Hindlimb muscle (tissue), 1 donor: ENCODE data around the gene ACOT4. TPM values are rescaled to one million over a fixed set of nuclear protein-coding genes. Genes with fewer than 3 reads are reported as not detected.
A peak's percentile ranks its signal among the peaks of the same experiment; 100 is the strongest.
"Not testable (repeated sequence)": the region's sequence is repeated elsewhere in the genome, so short reads cannot be mapped to it uniquely, and the experiment has no call there.

Experiments
- DNase-seq: peaks from one replicate; pipeline ENCODE4 v3.0.0-alpha.2; 2013
- polyA plus RNA-seq: library from polyadenylated mRNA; unstranded; fragments of 120-200 nt; gene quantifications from one replicate; pipeline ENCODE4 v1.2.1, GENCODE V29; 2013; ENCODE audit not compliant: insufficient read length

ACOT4 gene, protein sequence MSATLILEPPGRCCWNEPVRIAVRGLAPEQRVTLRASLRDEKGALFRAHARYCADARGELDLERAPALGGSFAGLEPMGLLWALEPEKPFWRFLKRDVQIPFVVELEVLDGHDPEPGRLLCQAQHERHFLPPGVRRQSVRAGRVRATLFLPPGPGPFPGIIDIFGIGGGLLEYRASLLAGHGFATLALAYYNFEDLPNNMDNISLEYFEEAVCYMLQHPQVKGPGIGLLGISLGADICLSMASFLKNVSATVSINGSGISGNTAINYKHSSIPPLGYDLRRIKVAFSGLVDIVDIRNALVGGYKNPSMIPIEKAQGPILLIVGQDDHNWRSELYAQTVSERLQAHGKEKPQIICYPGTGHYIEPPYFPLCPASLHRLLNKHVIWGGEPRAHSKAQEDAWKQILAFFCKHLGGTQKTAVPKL
- polyA plus RNA-seq = 0.44 TPM

DNA sequence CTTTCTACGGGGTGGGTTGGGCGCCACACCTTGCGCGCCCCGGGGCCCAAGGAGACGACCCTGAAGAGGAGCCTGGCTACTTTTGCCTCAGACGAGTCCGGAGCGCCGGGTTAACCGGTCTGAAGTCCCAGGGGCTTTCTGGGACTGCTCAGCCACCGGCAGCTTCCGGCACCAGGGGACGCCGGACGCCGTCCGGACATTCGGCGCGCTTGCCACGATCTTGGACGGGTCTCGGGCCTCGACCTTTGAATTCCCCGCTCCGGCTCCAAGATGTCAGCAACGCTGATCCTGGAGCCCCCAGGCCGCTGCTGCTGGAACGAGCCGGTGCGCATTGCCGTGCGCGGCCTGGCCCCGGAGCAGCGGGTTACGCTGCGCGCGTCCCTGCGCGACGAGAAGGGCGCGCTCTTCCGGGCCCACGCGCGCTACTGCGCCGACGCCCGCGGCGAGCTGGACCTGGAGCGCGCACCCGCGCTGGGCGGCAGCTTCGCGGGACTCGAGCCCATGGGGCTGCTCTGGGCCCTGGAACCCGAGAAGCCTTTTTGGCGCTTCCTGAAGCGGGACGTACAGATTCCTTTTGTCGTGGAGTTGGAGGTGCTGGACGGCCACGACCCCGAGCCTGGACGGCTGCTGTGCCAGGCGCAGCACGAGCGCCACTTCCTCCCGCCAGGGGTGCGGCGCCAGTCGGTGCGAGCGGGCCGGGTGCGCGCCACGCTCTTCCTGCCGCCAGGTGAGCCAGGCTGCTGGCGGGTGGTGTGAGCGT lies at the start of gene ACOT4:
Gene ACOT4 (plus strand): TSS at position 184 of the 760 bp plus-strand sequence. CDS start 87 bp downstream, at position 271.
- peak; percentile 61 for DNase-seq

DNA sequence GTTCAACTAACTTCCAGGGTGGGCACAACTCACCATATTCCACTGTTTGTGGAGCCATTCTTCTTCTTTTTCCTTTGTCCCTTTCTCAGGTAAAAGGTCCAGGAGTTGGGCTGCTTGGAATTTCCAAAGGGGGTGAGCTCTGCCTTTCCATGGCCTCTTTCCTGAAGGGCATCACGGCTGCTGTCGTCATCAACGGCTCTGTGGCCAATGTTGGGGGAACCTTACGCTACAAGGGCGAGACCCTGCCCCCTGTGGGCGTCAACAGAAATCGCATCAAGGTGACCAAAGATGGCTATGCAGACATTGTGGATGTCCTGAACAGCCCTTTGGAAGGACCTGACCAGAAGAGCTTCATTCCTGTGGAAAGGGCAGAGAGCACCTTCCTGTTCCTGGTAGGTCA lies 48.7 kb upstream of the ACOT4 start:
- DNase-seq = not testable (repeated sequence)

DNA sequence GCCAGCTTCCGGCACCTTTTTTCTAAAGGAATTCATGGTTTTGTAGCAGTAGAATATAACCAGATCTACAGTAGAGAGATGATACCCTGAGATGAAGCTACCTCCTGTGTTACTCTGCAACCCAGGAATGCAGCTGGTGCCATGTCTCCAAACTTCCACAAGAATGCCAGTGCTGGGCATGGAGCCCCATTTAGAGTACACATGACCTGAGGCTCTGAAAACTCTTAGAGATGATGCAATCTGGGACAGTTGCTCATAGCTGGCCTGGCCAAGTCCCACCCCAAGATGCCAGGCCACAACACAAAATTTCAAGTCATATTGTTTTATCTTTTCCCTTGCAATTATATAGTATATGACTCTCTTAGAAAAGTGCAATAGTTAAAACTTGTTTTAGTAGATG lies 46.3 kb upstream of the ACOT4 start:
- DNase-seq = not testable (repeated sequence)

DNA sequence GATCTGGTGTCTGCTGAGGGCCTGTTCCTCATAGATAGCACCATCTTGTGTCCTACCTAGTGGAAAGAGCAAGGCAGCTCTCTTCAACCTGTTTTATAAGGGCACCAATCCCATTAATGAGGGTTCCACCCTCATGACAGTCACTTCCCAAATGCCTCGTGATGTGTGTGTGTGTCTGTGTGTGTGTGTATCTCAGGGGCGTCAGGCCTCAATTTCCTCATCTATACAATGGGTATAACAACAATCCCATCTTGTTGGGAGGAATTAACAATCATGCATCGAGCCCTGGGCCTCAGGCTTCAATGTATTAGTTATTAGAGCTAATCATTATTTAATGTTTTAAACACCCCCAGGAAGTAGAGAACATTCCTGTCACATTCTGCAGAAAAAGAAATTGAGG lies 42.6 kb upstream of the ACOT4 start:
- DNase-seq = not testable (repeated sequence)

DNA sequence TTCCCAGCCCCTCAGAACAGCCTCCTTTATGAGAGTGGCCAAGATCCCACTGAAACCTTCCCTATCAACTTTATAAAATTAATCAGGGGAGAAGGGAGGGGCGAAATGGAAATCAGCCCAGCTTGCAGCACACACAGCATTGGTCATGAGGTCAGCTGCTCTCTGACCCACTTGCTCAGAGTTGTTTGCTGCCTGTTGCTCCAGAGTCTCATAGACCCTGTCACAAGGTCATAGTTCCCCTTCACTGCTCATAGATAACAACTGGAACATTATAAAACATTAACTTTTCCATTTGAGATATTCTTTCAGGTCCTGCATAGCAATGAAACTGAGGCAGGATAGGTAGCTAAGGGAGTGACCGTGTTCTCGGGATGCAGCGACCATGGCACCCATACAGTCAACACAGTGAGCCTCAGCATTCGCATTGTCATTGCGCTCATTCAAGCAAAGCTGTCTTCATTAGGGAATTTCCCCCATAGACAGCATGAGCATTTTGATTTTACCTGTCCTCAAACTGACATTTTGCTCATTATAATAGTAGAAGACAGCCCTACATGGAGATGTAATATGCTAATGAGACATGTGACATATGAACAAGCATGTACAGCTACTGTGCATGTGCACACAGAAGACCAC lies 41.7 kb upstream of the ACOT4 start:
- DNase-seq = not testable (repeated sequence)

DNA sequence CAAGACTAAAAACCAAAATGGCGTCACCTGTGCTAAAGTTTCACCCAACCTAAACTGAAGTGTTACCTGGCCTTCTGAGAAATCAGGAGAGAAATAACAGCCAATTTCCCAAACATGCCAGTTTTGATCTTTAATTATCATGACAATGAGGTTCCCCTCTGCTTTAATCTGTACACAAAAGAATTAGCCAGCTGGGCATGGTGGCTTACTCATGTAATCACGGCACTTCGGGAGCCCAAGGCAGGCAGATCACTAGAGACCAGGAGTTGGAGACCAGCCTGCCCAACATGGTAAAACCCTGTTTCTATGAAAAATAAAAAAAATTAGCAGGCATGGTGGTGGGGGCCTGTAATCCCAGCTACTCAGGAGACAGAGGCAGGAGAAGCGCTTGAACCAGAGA lies 37.8 kb upstream of the ACOT4 start:
- no peak for DNase-seq

DNA sequence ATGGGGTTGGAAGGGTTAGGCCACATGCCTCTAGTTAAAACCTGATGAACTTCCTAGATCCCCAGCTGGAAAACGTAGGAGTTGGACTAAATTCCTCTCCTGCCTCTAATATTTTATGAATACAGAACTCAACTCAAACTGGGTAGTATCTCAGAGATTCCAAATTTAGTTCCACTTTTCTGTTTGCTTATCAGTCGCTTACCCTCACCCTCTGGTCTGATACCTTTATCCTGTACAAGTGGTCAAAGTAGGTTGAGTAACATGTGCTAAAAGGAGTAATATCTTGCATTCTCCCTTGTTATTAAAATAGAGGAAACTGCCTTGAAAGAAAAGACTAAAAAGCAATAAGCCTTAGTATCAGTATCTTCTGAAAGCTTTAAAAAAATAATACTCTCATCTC lies 34.5 kb upstream of the ACOT4 start:
- DNase-seq = not testable (repeated sequence)

DNA sequence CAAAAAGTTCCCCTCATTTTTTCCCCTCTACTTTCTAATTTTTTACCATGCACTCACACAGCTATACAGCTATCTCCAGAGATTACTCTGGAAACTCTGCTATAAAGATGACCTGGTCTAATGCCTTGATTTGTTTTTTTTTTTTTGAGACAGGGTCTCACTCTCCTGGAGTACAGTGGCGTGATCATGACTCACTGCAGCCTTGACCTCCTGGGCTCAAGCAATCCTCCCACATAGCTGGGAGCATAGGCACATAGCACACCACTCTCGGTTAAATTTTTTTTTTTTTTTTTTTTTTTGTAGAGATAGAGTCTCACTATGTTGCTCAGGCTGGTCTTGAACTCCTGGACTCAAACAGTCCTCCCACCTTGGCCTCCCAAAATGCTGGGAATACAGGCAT lies 33.4 kb upstream of the ACOT4 start:
- not testable (repeated sequence) for DNase-seq

DNA sequence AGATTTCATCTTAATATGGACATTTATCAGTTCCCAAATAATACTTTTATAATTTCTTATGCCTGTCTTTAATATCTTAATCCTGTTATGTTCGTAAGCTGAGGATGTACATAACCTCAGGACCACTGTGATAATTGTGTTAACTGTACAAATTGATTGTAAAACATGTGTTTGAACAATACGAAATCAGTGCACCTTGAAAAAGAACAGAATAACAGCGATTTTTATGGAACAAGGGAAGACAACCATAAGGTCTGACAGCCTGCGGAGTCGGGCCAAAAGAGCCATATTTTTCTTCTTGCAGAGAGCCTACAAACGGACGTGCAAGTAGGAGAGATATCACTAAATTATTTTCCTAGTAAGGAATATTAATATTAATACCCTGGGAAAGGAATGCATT lies 29.4 kb upstream of the ACOT4 start:
- not testable (repeated sequence) for DNase-seq

DNA sequence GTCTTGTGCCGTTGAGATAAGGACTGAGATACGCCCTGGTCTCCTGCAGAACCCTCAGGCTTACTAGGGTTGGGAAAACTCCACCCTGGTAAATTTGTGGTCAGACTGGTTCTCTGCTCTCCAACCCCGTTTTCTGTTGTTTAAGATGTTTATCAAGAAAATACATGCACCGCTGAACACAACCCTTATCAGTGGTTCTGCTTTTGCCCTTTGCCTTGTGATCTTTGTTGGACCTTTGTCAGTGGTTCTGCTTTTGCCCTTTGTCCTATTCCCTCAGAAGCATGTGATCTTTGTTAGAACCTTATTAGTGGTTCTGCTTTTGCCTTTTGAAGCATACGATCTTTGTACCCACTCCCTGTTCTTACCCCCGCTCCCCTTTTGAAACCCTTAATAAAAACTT lies 29.0 kb upstream of the ACOT4 start:
- DNase-seq = not testable (repeated sequence)

DNA sequence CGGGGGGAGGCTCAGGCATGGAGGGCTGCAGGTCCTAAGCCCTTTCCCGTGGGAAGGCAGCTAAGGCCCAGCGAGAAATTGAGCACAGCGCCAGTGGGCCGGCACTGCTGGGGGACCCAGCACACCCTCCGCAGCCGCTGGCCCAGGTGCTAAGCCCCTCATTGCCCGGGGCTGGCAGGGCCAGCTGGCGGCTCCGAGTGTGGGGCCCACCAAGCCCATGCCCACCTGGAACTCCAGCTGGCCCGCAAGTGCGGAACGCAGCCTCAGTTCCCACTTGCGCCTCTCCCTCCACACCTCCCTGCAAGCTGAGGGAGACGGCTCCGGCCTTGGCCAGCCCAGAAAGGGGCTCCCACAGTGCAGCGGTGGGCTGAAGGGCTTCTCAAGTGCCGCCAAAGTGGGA lies 25.2 kb upstream of the ACOT4 start:
- not testable (repeated sequence) for DNase-seq

DNA sequence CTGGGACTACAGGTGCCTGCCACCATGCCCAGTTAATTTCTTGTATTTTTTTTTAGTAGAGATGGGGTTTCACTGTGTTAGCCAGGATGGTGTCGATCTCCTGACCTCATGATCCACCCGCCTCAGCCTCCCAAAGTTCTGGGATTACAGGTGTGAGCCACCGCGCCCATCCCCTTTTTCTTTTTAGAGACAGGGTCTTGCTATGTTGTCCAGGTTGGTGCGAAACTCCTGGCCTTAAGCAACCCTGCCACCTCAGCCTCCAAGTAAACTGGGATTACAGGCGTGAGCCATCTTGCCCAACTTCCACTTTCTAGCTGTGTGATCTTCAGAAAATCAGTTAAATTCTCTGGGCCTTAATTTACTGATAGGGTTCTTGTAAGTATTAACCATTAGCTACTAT lies 24.7 kb upstream of the ACOT4 start:
- DNase-seq = not testable (repeated sequence)

DNA sequence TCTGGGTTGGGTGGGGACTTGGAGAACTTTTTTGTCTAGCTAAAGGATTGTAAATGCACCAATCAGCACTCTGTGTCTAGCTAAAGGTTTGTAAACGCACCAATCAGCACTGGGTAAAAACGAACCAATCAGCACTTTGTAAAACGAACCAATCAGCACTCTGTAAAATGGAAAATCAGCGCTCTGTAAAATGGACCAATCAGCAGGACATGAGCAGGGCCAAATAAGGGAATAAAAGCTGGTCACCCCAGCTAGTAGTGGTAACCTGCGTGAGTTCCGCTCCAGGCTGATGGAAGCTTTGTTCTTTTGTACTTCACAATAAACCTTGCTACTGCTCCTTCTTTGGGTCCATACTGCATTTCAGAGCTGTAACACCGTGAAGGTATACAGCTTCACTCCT lies 24.3 kb upstream of the ACOT4 start:
- DNase-seq = no peak

DNA sequence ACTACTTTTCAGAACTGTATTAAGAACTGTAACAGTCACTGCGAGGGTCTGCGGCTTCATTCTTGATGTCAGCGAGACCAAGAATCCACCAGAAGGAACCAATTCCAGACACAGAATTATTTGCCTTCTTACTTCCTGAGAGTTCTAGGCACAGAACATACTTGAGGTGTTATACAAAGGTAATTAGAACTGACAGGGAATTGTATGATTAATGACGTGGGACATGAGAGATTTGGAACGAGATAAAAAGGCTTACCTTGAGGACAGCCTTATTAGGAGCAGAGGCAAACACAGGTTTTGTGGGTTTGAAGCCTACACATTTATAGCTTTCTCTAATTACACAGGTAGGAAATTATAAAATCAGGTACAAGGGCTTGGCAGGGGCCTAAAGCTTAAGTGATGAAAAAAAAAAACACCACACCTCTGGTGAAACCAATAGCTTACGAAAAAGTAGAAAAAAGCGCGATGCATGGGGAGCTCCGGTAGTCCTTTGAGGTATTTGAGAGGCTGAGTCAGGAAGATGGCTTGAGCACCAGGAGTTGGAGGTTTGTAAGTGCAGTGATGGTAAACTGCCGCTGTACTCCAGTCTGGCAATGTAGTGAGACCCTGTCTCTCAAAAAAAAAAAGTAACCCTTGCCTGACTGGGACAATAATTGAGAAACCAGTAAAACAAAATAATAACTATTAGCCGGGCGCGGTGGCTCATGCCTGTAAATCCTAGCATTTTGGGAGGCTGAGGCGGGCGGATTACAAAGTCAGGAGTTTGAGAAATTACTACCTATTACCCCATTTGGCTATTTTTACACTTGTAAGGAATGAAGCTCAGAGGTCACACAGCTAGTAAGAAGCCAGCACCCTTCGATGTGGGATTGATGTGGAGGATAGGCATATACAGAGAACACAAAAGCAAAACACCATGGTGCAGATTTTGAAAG lies 23.5 kb upstream of the ACOT4 start:
- DNase-seq = peak; percentile 26

DNA sequence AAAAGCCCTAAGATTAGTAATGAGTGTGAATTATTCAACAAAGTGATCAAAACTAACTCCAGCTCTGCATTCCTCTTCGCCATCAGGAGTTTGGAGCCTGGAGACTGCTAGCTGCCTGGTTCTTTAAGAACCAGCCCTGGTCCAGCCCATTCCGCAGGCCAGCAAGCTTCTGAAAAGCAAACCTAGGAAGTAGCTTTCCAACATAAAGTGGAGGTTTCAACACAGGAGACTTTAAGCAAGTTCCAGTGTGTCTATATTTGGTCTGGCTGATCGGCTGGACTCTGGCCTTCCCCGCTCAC lies 22.8 kb upstream of the ACOT4 start:
- not testable (repeated sequence) for DNase-seq

DNA sequence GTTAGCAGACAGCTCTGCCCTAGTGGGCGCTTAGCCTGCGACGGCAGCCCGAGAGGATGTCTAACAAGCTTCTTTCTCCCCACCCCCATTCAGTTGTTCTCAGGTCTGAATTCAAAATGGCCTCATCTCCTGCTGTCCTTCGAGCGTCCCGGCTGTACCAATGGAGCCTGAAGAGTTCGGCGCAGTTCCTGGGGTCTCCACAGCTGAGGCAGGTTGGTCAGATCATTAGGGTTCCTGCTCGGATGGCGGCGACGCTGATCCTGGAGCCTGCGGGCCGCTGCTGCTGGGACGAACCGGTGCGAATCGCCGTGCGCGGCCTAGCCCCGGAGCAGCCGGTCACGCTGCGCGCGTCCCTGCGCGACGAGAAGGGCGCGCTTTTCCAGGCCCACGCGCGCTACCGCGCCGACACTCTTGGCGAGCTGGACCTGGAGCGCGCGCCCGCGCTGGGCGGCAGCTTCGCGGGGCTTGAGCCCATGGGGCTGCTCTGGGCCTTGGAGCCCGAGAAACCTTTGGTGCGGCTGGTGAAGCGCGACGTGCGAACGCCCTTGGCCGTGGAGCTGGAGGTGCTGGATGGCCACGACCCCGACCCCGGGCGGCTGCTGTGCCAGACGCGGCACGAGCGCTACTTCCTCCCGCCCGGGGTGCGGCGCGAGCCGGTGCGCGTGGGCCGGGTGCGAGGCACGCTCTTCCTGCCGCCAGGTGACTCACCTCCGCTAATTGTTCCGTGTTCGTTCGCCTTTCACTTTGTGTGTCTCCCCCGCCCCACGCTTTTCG lies 22.3 kb upstream of the ACOT4 start, which contains the start of gene ACOT2:
Gene ACOT2 (plus strand): TSS at position 29 of the 774 bp plus-strand sequence. CDS start 28 bp downstream, at position 57.
- peak; percentile 92 for DNase-seq

DNA sequence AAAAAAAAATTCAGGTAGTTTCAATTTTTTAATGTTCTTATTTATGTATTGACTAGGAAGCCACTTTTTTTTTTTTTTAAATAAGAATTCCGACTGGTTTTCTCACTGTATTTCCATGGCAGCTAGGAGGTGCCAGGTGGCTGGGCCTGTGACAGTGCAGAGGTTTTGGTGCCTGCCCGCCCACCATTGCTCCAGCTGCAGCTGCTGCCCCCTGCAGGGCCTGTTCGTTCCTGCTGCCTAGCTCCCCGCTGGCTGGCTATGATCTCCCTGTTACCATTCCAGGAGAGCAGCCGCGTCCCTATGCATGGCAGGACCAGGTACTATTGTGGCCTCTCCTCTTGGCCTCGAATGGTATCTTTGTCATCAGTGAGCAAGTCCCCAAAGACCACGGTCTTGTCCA lies 20.8 kb upstream of the ACOT4 start:
- DNase-seq = peak; percentile 17

DNA sequence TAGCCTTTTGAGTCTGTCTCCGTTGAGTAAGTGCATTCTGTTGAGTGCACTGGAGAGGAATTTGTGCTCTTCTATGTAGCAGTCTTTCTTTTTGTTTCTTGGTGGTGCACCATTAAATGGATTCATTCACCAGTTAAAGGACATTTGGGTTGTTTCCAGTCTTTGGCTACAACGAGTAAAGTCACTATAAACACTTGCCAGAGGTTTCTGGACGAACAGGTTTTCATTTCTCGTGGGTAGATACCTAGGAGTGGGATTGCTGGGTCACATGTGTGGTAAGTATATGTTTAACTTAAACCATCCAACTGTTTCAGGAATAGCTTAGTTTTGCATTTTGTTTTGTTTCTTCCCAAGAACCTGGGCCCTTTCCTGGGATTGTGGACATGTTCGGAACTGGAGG lies 18.6 kb upstream of the ACOT4 start:
- DNase-seq = not testable (repeated sequence)

DNA sequence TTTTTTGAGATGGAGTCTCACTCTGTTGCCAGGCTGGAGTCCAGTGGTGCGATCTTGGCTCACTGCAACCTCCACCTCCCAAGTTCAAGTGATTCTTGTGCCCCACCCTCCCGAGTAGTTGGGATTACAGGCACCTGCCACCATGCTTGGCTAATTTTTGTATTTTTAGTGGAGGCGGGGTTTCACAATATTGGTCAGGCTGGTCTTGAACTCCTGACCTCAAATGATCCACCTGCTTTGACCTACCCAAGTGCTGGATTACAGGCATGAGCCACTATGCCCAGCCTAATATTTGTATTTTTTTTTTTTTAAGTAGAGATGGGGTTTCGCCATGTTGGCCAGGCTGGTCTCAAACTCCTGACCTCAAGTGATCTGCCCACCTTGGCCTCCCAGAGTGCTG lies 17.9 kb upstream of the ACOT4 start:
- not testable (repeated sequence) for DNase-seq

DNA sequence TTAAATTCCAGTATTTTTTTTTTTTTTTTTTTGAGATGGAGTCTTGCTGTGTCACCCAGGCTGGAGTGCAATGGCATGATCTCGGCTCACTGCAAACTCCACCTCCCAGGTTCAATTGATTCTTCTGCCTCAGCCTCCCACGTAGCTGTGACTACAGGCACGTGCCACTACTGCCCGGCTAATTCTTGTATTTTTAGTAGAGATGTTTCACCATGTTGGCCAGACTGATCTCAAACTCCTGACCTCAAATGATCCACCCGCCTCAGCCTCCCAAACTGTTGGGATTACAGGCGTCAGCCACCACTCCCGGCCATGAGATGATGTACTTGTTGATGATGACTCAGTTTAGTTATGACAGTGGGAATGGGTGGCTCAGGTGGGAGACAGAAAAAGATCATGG lies 17.4 kb upstream of the ACOT4 start:
- DNase-seq = not testable (repeated sequence)

DNA sequence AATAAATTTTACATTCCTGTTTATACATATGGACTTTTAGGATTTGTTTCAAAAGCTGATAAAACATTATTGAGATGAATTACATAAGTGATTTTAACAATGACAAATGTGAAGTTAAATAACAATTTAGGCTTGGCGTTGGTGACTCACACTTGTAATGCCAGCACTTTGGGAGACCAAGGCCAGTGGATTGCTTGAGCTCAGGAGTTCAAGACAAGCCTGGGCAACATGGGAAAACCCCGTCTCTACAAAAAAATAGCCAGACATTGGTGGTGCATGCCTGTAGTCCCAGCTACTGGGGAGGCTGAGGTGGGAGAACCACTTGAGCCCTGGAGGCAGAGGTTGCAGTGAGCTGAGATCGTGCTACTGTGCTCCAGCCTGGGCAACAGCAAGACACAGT lies 15.3 kb upstream of the ACOT4 start:
- DNase-seq = no peak
